Epithelial cell of esophagus (primary cell): ENCODE data around the gene TNNT1.

ENCODE experiments used
- DNase-seq: peaks from one replicate; pipeline ENCODE4 v3.0.0; 2010; ENCODE audit warnings: low read depth
- H3K4me3 ChIP-seq: 2 replicates; pipeline ENCODE4 v1.5.1; 2011; ENCODE audit warnings: mild to moderate bottlenecking, low read length, control low read depth
- CTCF ChIP-seq: IDR thresholded peaks from 2 replicates; pipeline ENCODE4 v1.5.1; 2011; ENCODE audit warnings: low read depth, mild to moderate bottlenecking, low read length, control low read depth, inconsistent platforms; ENCODE audit not compliant: insufficient read depth; ENCODE audit errors: missing control alignments

The TNNT1 gene

GRCh38 chr19:55169136-55169535 lies 20.1 kb upstream of the TNNT1 start:
- TF ChIP-seq CTCF = no peak

GRCh38 chr19:55166530-55167268 lies 17.7 kb upstream of the TNNT1 start, which contains the start of gene DNAAF3:
Gene DNAAF3 (minus strand): TSS chr19:55166613. CDS start chr19:55166413, 200 bp downstream.
- H3K4me3 ChIP-seq = peak within 1 kb of the TSS; percentile 66
- TF ChIP-seq CTCF = no peak
- DNase-seq = peak; percentile 99

More at GRCh38 chr19:55169136-55169535, 20.1 kb upstream of the TNNT1 start:
- DNase-seq = no peak
- no peak overlapping the region for H3K4me3 ChIP-seq

- H3K4me3 ChIP-seq = peak overlapping the region; percentile 66
- peak; percentile 63 for TF ChIP-seq CTCF
- DNase-seq = peak; percentile 90
Measured at GRCh38 chr19:55165952-55166529, 17.0 kb upstream of the TNNT1 start.

GRCh38 chr19:55161571-55162322 lies 12.7 kb upstream of the TNNT1 start:
- TF ChIP-seq CTCF = no peak
- DNase-seq = no peak
- no peak overlapping the region for H3K4me3 ChIP-seq

GRCh38 chr19:55160986-55161365 lies 12.0 kb upstream of the TNNT1 start:
- no peak overlapping the region for H3K4me3 ChIP-seq
- no peak for TF ChIP-seq CTCF
- no peak for DNase-seq

GRCh38 chr19:55160128-55160985 lies 11.4 kb upstream of the TNNT1 start:
- peak; percentile 88 for DNase-seq
- no peak overlapping the region for H3K4me3 ChIP-seq
- TF ChIP-seq CTCF = peak; percentile 91
